RWPE2 (cell line): ENCODE results near the gene CDKN2AIPNL.
A peak's percentile ranks its signal among the peaks of the same experiment; 100 is the strongest.

Source experiments
- ATAC-seq: fragments of 200-7000 bp; cut with Tn5 transposase; 3 replicates; pipeline ENCODE4 v1.9.1; 2021; ENCODE audit warnings: low read depth
- DNase-seq: peaks from one replicate; pipeline ENCODE4 v3.0.0-alpha.2; 2020; ENCODE audit warnings: low spot score
- H3K27ac ChIP-seq: fragments of 450-650 bp; 2 replicates; pipeline ENCODE4 v1.5.1; 2017; ENCODE audit warnings: mild to moderate bottlenecking; ENCODE audit not compliant: poor library complexity, severe bottlenecking
- H3K27me3 ChIP-seq: fragments of 250-450 bp; sonication (Bioruptor Pico); 2 replicates; pipeline ENCODE4 v1.5.1; 2021; ENCODE audit warnings: mild to moderate bottlenecking, moderate library complexity; ENCODE audit not compliant: insufficient read depth, poor library complexity, severe bottlenecking
- H3K36me3 ChIP-seq: fragments of 250-450 bp; sonication (Bioruptor Pico); 2 replicates; pipeline ENCODE4 v1.5.1; 2020; ENCODE audit warnings: low read depth, mild to moderate bottlenecking, moderate library complexity
- H3K4me1 ChIP-seq: fragments of 250-450 bp; sonication (Bioruptor Pico); 2 replicates; pipeline ENCODE4 v1.5.1; 2021; ENCODE audit warnings: mild to moderate bottlenecking, moderate library complexity; ENCODE audit not compliant: insufficient read depth, poor library complexity, severe bottlenecking
- H3K4me3 ChIP-seq: fragments of 250-450 bp; sonication (Bioruptor Pico); 2 replicates; pipeline ENCODE4 v1.5.1; 2021; ENCODE audit warnings: mild to moderate bottlenecking, moderate library complexity; ENCODE audit not compliant: severe bottlenecking
- H3K9me3 ChIP-seq: fragments of 250-450 bp; sonication (Bioruptor Pico); 2 replicates; pipeline ENCODE4 v1.5.1; 2021; ENCODE audit warnings: mild to moderate bottlenecking, moderate library complexity; ENCODE audit not compliant: severe bottlenecking
- TF ChIP-seq, protein P1 (sequence below): fragments of 450-650 bp; IDR thresholded peaks from one replicate; pipeline ENCODE4 v1.5.1; 2017; ENCODE audit warnings: mild to moderate bottlenecking, moderate library complexity; ENCODE audit not compliant: poor library complexity, severe bottlenecking

The CDKN2AIPNL gene

DNA sequence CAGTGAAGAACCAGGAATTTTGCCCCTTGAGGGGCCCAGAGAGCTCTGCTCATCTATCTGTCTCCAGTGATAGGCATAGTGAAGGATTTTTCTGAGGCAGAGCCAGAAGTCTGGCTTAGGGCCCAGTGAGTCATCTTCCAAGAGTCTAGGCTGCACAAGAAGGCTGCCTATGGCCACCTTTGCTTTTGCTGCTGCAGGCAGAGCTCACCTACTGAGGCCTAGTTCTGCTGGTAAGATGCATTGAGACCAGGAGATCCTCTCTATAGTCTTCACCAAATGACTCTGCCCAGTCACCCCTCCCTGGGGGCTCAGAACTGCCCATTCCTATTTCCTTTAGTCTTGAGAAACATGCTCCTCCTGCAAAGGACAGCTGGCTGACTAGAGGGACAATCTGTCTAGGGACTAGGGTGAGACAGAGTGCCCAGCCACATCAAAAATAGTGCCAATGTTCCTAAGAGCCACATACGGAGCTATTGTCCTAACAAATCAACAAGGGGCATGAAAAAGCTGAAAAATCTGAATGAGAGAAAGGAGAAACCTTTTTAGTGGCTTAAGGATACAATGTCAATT lies 40.3 kb upstream of the CDKN2AIPNL start:
- TF ChIP-seq, protein P1, sequence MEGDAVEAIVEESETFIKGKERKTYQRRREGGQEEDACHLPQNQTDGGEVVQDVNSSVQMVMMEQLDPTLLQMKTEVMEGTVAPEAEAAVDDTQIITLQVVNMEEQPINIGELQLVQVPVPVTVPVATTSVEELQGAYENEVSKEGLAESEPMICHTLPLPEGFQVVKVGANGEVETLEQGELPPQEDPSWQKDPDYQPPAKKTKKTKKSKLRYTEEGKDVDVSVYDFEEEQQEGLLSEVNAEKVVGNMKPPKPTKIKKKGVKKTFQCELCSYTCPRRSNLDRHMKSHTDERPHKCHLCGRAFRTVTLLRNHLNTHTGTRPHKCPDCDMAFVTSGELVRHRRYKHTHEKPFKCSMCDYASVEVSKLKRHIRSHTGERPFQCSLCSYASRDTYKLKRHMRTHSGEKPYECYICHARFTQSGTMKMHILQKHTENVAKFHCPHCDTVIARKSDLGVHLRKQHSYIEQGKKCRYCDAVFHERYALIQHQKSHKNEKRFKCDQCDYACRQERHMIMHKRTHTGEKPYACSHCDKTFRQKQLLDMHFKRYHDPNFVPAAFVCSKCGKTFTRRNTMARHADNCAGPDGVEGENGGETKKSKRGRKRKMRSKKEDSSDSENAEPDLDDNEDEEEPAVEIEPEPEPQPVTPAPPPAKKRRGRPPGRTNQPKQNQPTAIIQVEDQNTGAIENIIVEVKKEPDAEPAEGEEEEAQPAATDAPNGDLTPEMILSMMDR, result no peak
- Histone ChIP-seq H3K4me1 (peaks cover 8% of the 10 kb centered on the region), H3K27me3 (no peaks in the 10 kb centered on the region), H3K27ac (peak overlapping the region; percentile 43), H3K4me3 (no peak overlapping the region), H3K9me3 (no peaks in the 10 kb centered on the region), H3K36me3 (no peaks in the 10 kb centered on the region)
- DNase-seq (peak; percentile 79), ATAC-seq (peak; percentile 98)

DNA sequence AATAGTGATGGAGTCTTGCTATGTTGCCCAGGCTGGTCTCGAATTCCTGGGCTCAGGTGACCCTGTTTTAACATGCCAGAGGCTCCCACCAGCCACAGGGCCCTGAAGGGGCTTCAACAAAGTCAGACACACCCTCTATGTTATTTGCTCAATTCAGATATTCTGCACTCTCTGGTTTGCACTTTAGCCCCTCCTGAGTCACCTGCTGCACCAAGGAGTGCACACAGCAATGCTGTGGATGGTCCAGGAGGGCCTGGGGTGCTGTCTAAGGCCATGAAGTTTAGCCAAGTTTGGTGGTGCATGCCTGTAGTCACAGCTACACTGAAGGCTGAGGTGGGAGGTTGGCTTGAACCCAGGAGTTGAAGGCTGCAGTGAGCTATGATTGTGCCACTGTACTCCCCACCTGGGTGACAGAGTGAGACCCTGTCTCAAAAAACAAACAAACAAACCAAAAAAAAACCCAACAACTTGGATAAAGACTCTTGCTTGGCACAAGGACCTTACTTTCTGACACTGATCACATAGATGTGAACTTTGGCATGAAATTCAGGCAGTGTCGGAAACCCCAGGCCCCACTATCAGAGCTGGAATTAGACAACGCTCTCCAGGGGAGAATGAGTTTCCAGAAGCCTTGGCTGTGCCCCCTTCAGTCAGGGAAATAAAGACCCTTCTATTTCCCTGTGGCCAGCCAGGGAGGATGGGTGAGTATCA lies 39.7 kb upstream of the CDKN2AIPNL start:
- H3K27ac ChIP-seq, result peak overlapping the region; percentile 43
- no peaks in the 10 kb centered on the region for H3K9me3 ChIP-seq
- peaks cover 8% of the 10 kb centered on the region for H3K4me1 ChIP-seq
- no peaks in the 10 kb centered on the region for H3K36me3 ChIP-seq
- H3K27me3 ChIP-seq, result no peaks in the 10 kb centered on the region
- peak; percentile 36 for ATAC-seq
- TF ChIP-seq, protein P1, result no peak
- H3K4me3 ChIP-seq, result no peak overlapping the region
- DNase-seq, result peak; percentile 36

DNA sequence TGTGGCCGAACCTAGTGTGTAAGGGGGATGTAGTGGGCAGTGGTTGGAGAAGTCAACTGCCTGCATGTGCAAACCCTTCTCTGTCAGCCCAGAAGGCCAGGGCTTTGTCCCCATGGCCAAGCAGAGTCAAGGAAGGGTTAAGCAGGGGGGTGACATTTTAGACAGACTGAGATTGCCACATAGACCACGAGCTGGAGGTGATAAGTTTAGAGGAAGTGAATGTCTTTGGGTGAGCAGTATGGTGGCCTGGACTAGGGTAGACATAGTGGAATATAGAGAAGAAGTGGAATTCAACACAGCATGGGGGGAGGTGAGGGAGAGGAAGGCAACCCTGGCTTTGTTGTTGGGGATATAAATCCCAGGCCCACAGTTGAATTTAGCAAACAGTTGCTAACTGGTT lies 38.7 kb upstream of the CDKN2AIPNL start:
- Histone ChIP-seq H3K9me3 (no peaks in the 10 kb centered on the region), H3K27ac (no peak overlapping the region), H3K4me1 (peaks cover 8% of the 10 kb centered on the region), H3K4me3 (no peak overlapping the region), H3K27me3 (no peaks in the 10 kb centered on the region), H3K36me3 (no peaks in the 10 kb centered on the region)
- DNase-seq (peak; percentile 21), ATAC-seq (no peak)
- TF ChIP-seq, protein P1, result no peak

DNA sequence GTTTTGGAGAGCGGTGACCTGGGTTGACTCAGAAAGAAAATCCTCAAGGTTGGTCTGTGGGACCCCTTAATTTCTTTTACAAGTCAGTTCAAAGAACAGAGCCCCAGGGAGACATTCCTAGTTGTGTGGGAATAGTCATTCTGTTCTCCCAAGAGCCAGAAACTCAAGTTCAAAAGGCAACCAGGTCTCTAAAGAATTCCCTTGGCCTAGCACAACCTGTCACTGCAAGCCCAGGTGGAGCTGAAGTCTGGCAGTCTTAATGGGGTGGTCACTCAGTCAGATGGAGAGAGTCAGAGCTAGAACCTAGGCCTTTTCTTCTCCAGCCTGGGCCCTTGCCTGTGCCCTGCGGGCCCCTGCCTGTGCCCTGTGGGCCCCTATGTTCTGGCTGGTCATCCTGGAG lies 37.5 kb upstream of the CDKN2AIPNL start:
- DNase-seq, result peak; percentile 22
- no peak for ATAC-seq
- TF ChIP-seq, protein P1, result no peak
- Histone ChIP-seq H3K4me3 (no peak overlapping the region), H3K27ac (no peak overlapping the region), H3K9me3 (no peaks in the 10 kb centered on the region), H3K36me3 (no peaks in the 10 kb centered on the region), H3K4me1 (peaks cover 8% of the 10 kb centered on the region), H3K27me3 (no peaks in the 10 kb centered on the region)
